A549 (cell line): Measurements from ENCODE around the gene C1QTNF2. TPM values are rescaled to one million over a fixed set of nuclear protein-coding genes. Genes with fewer than 3 reads are reported as not detected.

Experiments
- ATAC-seq, 2 experiments: fragments of 200-7000 bp in 1 of 2; fragments of >200 bp in 1 of 2; cut with Nextera tagmentation in 1 of 2; cut with Tn5 transposase in 1 of 2; 3 replicates each; pipeline versions ENCODE4 v1.8.0 to v1.9.1; 2018 to 2020; ENCODE audit warnings: mild to moderate bottlenecking in 1 of 2, moderate library complexity in 1 of 2
- CTCF ChIA-PET: fragments of 300-600 bp; sonication (Branson Sonifier 250); formaldehyde crosslinking; extraction: SDS; loops from one replicate; lab custom pipeline; 2021; ENCODE audit warnings: antibody characterized with exemption, inconsistent platforms; lab: Yijun Ruan, JAX
- POLR2A ChIA-PET: fragments of 350-600 bp; formaldehyde crosslinking; extraction: SDS; loops from one replicate; lab custom pipeline; 2021; ENCODE audit warnings: antibody characterized with exemption, inconsistent platforms; lab: Yijun Ruan, JAX
- DNase-seq, 2 experiments: peaks; one replicate each; pipeline versions ENCODE4 v3.0.0 to v3.0.0-alpha.2; 2011 to 2016; ENCODE audit warnings: low read depth in 1 of 2, low spot score in 1 of 2
- FAIRE-seq: peaks from 2 replicates; lab custom pipeline; 2011; peaks lifted over from hg19 to GRCh38; lab: Jason Lieb, UNC
- H3K27ac ChIP-seq, 2 experiments: fragments of >200 bp; sonication (Bioruptor Twin); formaldehyde crosslinking; 3 replicates each; pipeline ENCODE4 v1.5.1; 2016 to 2017
- H3K4me1 ChIP-seq: fragments of >200 bp; sonication (Bioruptor Twin); formaldehyde crosslinking; 3 replicates; pipeline ENCODE4 v1.6.1; 2016
- H3K4me2 ChIP-seq: fragments of >200 bp; sonication (Bioruptor Twin); formaldehyde crosslinking; 3 replicates; pipeline ENCODE4 v1.6.1; 2016
- H3K4me3 ChIP-seq: fragments of >200 bp; sonication (Bioruptor Twin); formaldehyde crosslinking; 3 replicates; pipeline ENCODE4 v1.5.1; 2016
- H3K9me3 ChIP-seq: fragments of >200 bp; sonication (Bioruptor Twin); formaldehyde crosslinking; 3 replicates; pipeline ENCODE4 v1.6.1; 2016
- BHLHE40 ChIP-seq: IDR thresholded peaks from 2 replicates; pipeline ENCODE4 v1.6.1; 2012; ENCODE audit warnings: low read depth, low read length, inconsistent platforms
- CBX2 ChIP-seq: fragments of 200-600 bp; sonication (generic); IDR thresholded peaks from 2 replicates; pipeline ENCODE4 v1.6.1; 2016; ENCODE audit warnings: low read depth, mild to moderate bottlenecking, borderline replicate concordance
- EHMT2 ChIP-seq: fragments of 200-600 bp; sonication (generic); IDR thresholded peaks from 2 replicates; pipeline ENCODE4 v1.6.1; 2016; ENCODE audit warnings: antibody characterized with exemption, low read depth, mild to moderate bottlenecking, moderate library complexity
- GATA3 ChIP-seq: IDR thresholded peaks from 2 replicates; pipeline ENCODE4 v1.6.1; 2012; ENCODE audit warnings: borderline replicate concordance
- HES2 ChIP-seq: fragments of >200 bp; sonication (Bioruptor Twin); formaldehyde crosslinking; IDR thresholded peaks from 2 replicates; pipeline ENCODE4 v1.6.1; 2016
- HOXB13 ChIP-seq: fragments of 250-450 bp; sonication (Bioruptor Pico); IDR thresholded peaks from 2 replicates; pipeline ENCODE4 v1.5.0; 2020; ENCODE audit warnings: low read depth, mild to moderate bottlenecking, moderate library complexity
- MYC ChIP-seq: IDR thresholded peaks from 2 replicates; pipeline ENCODE4 v1.6.1; 2012; ENCODE audit warnings: mild to moderate bottlenecking, inconsistent platforms, low read length, improper control_type of control experiment, borderline replicate concordance
- NFE2L2 ChIP-seq: fragments of 150-350 bp; conservative IDR thresholded peaks from 2 replicates; pipeline ENCODE4 v1.6.1; 2014; ENCODE audit warnings: low read length
- NPAS2 ChIP-seq: fragments of 250-450 bp; sonication (Bioruptor Pico); IDR thresholded peaks from 2 replicates; pipeline ENCODE4 v1.8.0; 2022; ENCODE audit warnings: mild to moderate bottlenecking, moderate library complexity, borderline replicate concordance
- PBX3 ChIP-seq: IDR thresholded peaks from 2 replicates; pipeline ENCODE4 v1.6.1; 2012
- PHF8 ChIP-seq: fragments of 200-600 bp; sonication (generic); IDR thresholded peaks from 2 replicates; pipeline ENCODE4 v1.6.1; 2016; ENCODE audit warnings: low read depth, mild to moderate bottlenecking, antibody characterized with exemption, moderate library complexity, borderline replicate concordance
- POLR2AphosphoS2 ChIP-seq: conservative IDR thresholded peaks from 2 replicates; pipeline ENCODE4 v1.6.1; 2012; ENCODE audit warnings: low read length, improper control_type of control experiment, inconsistent platforms
- RAD21 ChIP-seq, 2 experiments: fragments of >200 bp in 1 of 2; sonication (Bioruptor Twin) in 1 of 2; formaldehyde crosslinking in 1 of 2; IDR thresholded peaks in 1 of 2; conservative IDR thresholded peaks in 1 of 2; 2 replicates in 1 of 2; 3 replicates in 1 of 2; pipeline ENCODE4 v1.6.1; 2012 to 2018; ENCODE audit warnings: inconsistent platforms in 1 of 2
- RNF2 ChIP-seq: fragments of 200-600 bp; sonication (generic); IDR thresholded peaks from 2 replicates; pipeline ENCODE4 v1.6.1; 2016; ENCODE audit warnings: low read depth, mild to moderate bottlenecking, antibody characterized with exemption, moderate library complexity, borderline replicate concordance
- USF2 ChIP-seq: fragments of 450-650 bp; IDR thresholded peaks from 2 replicates; pipeline ENCODE4 v1.6.1; 2014; ENCODE audit warnings: antibody characterized with exemption
- ZC3H11A ChIP-seq: fragments of 450-650 bp; IDR thresholded peaks from 2 replicates; pipeline ENCODE4 v1.6.1; 2014; ENCODE audit warnings: antibody characterized with exemption, mild to moderate bottlenecking
- ZNF302 ChIP-seq: fragments of 250-450 bp; sonication (Bioruptor Pico); IDR thresholded peaks from 2 replicates; pipeline ENCODE4 v1.9.0; 2021; ENCODE audit warnings: inconsistent platforms, mild to moderate bottlenecking, moderate library complexity
- ZSCAN20 ChIP-seq: fragments of 250-450 bp; sonication (Bioruptor Pico); IDR thresholded peaks from 2 replicates; pipeline ENCODE4 v1.8.0; 2022; ENCODE audit warnings: mild to moderate bottlenecking, moderate library complexity
- WGBS: methylation state at CpG from one replicate; pipeline ENCODE4 v1.1.6; 2017; ENCODE audit errors: missing lambda C conversion rate; 5-methylcytosine and 5-hydroxymethylcytosine counted together
- polyA plus RNA-seq, 4 experiments: library from polyadenylated mRNA; depleted of rRNA in 3 of 4; stranded (reverse); fragments of >200 nt; fragmentation: RNase III in 1 of 4; extraction: RNeasy Plus Mini Kit Qiagen cat#74134 plus additional on column Dnase treatment in 1 of 4; gene quantifications; 2 replicates in 3 of 4; 3 replicates in 1 of 4; pipeline ENCODE4 v1.2.3, GENCODE V29; 2011 to 2017

C1QTNF2 gene
- polyA plus RNA-seq, 2 of the 4 experiments (the other 2 are of a cell fraction) = 0.04 to 0.06 TPM

DNA sequence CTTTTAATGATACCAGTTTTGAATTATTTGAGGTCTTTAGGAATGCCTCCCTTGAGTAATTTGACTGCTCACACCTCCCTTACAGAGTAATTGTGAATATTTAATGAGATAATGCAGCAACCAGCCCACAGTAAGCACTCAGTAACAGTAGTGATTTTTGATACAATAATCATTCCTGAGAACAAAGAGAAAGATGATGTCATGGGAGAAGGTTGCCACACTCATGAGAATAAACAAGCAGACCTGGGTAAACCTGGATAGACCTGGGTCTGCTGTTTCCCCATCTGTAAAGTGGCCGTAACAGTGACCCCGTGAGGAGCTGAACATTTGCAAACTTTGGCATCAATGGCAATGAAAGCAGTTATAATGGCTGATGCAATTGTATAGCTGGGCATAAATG lies 4.2 kb downstream of the C1QTNF2 start:
- Histone ChIP-seq H3K4me1 (no peaks in the 10 kb centered on the region), H3K4me2 (no peak overlapping the region), H3K9me3 (peaks cover 6% of the 10 kb centered on the region; the same call in 1 of the 3 replicates), H3K4me3 (no peak overlapping the region), H3K27ac (no peak overlapping the region)
- FAIRE-seq = no peak
- ChIA-PET POLR2A (no interaction called here), CTCF (interaction anchor here (0.7 to 2.7 kb wide), 4 partner anchors 18 to 344 kb away, joined by 3 to 15 read pairs (median 4); no protein-coding TSS in a partner anchor)
- TF ChIP-seq RAD21 (conservative IDR thresholded peaks at IDR 0.05 in 1 of 2, IDR thresholded peaks at IDR 0.05 in 1 of 2) = no peak
- no peak for TF ChIP-seq CBX2
- no peak for TF ChIP-seq ZC3H11A
- TF ChIP-seq POLR2AphosphoS2 = no peak
- DNase-seq = no peak
- 90% methylated on average over 2 of the region's 2 CpGs for WGBS
- no peak for ATAC-seq

DNA sequence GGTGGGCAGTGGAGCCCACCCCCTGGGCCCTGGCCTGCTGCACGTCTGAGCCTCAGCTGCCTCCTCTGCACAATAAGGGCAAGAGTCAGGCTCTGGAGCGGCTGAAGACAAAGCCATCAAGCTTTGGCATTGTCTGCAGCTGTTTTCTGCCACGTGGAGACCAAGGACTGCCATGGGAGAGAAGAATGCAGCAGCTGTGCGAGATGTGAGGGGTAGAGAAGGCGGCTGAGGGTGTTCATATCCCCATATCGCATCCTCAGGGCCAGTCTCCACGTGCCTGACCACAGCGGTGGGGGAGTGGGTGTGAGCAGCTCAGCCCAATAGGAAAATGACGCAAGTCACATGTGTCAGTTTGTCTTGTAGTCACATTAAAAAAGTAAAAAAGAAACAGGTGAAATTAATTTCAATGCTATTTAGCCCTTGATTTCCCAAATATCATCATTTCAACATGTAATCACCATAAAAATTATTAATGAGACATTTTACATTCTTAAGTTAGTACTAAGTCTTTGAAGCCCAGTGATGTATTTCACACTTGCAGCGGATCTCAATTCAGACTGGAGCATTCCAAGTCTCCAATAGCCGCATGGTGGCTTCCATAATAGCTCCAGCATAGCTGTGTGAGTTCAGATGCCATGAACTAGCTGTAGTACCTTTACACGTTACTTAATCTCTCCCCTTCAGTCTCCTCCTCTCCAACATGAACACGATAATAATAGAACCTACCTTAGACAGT lies 6.6 kb downstream of the C1QTNF2 start:
- no peak overlapping the region for H3K4me3 ChIP-seq
- H3K4me2 ChIP-seq = no peak overlapping the region
- WGBS = 65% methylated on average over 13 of the region's 13 CpGs
- ChIA-PET CTCF (interaction anchor here (1.5 kb wide), 1 partner anchor 18 kb away, joined by 6 read pairs; no protein-coding TSS in a partner anchor), POLR2A (no interaction called here)
- FAIRE-seq = no peak
- DNase-seq = no peak
- no peak for ATAC-seq
- no peak overlapping the region for H3K27ac ChIP-seq
- peaks cover under 1% of the 10 kb centered on the region; the same call in 1 of the 3 replicates for H3K9me3 ChIP-seq
- no peaks in the 10 kb centered on the region for H3K4me1 ChIP-seq
- no peak for TF ChIP-seq NPAS2

- CTCF ChIA-PET = no interaction called here
- TF ChIP-seq RNF2 = no peak
- TF ChIP-seq PHF8 = no peak
- no peak for TF ChIP-seq BHLHE40
- no peak for TF ChIP-seq ZSCAN20
- no peak for TF ChIP-seq HOXB13 (CRISPR knock-in tag)
- TF ChIP-seq ZNF302 (CRISPR knock-in tag) = no peak
- TF ChIP-seq GATA3 = no peak
- no peak for TF ChIP-seq ZC3H11A
- TF ChIP-seq EHMT2 = no peak
- no peak for TF ChIP-seq NFE2L2
- no peak for TF ChIP-seq HES2
- TF ChIP-seq MYC = no peak
- no peak for TF ChIP-seq PBX3
- TF ChIP-seq USF2 = no peak
- no peak overlapping the region for H3K4me3 ChIP-seq
- DNase-seq = no peak
- H3K27ac ChIP-seq = no peak overlapping the region
- H3K4me2 ChIP-seq = no peak overlapping the region
- 89% methylated on average over 3 of the region's 3 CpGs for WGBS
- FAIRE-seq = no peak
- no peak for ATAC-seq
- POLR2A ChIA-PET = no interaction called here
- no peaks in the 10 kb centered on the region for H3K9me3 ChIP-seq
- no peaks in the 10 kb centered on the region for H3K4me1 ChIP-seq
These were observed 7.2 kb downstream of the C1QTNF2 start for GRCh38 chr5:160363211-160363610.
